ENCODE results near the gene TEKT1. TPM values are rescaled to one million over a fixed set of nuclear protein-coding genes. Genes with fewer than 3 reads are reported as not detected.
A peak's percentile ranks its signal among the peaks of the same experiment; 100 is the strongest.

TEKT1 gene
- total and polyA plus RNA-seq, 2 experiments from 2014 or later = not detected

- Histone ChIP-seq H3K27me3 (peaks cover 14% of the 10 kb centered on the region), H3K4me1 (ENCODE audit: low read depth) (no peaks in the 10 kb centered on the region), H3K4me3 (no peak overlapping the region), H3K9me3 (ENCODE audit: low read depth) (no peaks in the 10 kb centered on the region), H3K27ac (no peak overlapping the region), H3K36me3 (no peaks in the 10 kb centered on the region)
- no peak for DNase-seq (ENCODE audit: low read depth in 1 of 2, low spot score in 1 of 2)
- TF ChIP-seq CTCF (IDR thresholded peaks at IDR 0.05; ENCODE audit: low read depth, low read length) = no peak
Observed at GRCh38 chr17:6768447-6768846, 63.1 kb downstream of the TEKT1 start.

- no peak for DNase-seq (ENCODE audit: low read depth in 1 of 2, low spot score in 1 of 2)
- no peak overlapping the region for H3K4me3 ChIP-seq
- H3K4me1 ChIP-seq (ENCODE audit: low read depth) = no peaks in the 10 kb centered on the region
- H3K27me3 ChIP-seq = peaks cover 9% of the 10 kb centered on the region
- no peak overlapping the region for H3K27ac ChIP-seq
- H3K36me3 ChIP-seq = no peaks in the 10 kb centered on the region
- H3K9me3 ChIP-seq (ENCODE audit: low read depth) = no peaks in the 10 kb centered on the region
- TF ChIP-seq CTCF (IDR thresholded peaks at IDR 0.05; ENCODE audit: low read depth, low read length) = no peak
Observed at GRCh38 chr17:6761779-6762178, 69.8 kb downstream of the TEKT1 start.

- DNase-seq (ENCODE audit: low read depth in 1 of 2, low spot score in 1 of 2) = no peak
- TF ChIP-seq CTCF (IDR thresholded peaks at IDR 0.05; ENCODE audit: low read depth, low read length) = no peak
- no peak overlapping the region for H3K27ac ChIP-seq
- H3K4me1 ChIP-seq (ENCODE audit: low read depth) = no peaks in the 10 kb centered on the region
- H3K9me3 ChIP-seq (ENCODE audit: low read depth) = no peaks in the 10 kb centered on the region
- no peaks in the 10 kb centered on the region for H3K36me3 ChIP-seq
- H3K27me3 ChIP-seq = no peaks in the 10 kb centered on the region
- H3K4me3 ChIP-seq = no peak overlapping the region
Observed at GRCh38 chr17:6757747-6758146, 73.8 kb downstream of the TEKT1 start.

GRCh38 chr17:6756425-6757031, 75.0 kb downstream of the TEKT1 start:
- Histone ChIP-seq H3K27me3 (no peaks in the 10 kb centered on the region), H3K36me3 (no peaks in the 10 kb centered on the region), H3K4me3 (no peak overlapping the region), H3K27ac (no peak overlapping the region), H3K4me1 (ENCODE audit: low read depth) (no peaks in the 10 kb centered on the region), H3K9me3 (ENCODE audit: low read depth) (no peaks in the 10 kb centered on the region)
- DNase-seq (ENCODE audit: low read depth in 1 of 2, low spot score in 1 of 2) = no peak
- no peak for TF ChIP-seq CTCF (IDR thresholded peaks at IDR 0.05; ENCODE audit: low read depth, low read length)

DNA sequence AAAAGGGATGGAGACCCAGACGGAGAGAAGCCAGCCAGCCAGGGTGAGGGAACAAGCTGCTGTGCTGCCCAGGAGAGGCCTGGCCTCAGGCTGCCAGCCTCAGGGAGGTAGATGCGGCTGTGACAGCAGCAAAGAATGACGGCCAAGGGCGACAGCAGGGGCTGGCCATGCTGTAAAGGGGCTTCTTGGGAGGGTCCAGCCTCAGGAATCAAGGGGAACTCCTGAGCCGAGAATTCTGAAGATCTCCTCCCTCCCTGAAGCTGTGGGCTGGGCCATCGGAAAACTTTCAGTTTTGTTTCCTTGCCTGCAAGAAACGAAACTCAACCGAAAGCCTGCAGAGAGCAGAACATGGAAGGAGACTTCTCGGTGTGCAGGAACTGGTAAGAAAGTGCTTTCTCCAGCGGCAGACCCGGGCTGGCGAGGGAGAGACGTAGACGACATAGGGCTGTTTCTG, 75.8 kb downstream of the TEKT1 start, which contains the start of gene XAF1:
TSS of gene XAF1 (plus strand) at position 316 of the 454 bp plus-strand sequence. CDS start at position 349, 33 bp downstream.
- peak in 1 of 2 donors; percentile 72 for DNase-seq (ENCODE audit: low read depth in 1 of 2, low spot score in 1 of 2)
- Histone ChIP-seq H3K4me1 (ENCODE audit: low read depth) (no peaks in the 10 kb centered on the region), H3K27me3 (no peaks in the 10 kb centered on the region), H3K9me3 (ENCODE audit: low read depth) (no peaks in the 10 kb centered on the region), H3K4me3 (no peak within 1 kb of the TSS), H3K27ac (no peak within 1 kb of the TSS), H3K36me3 (no peaks in the 10 kb centered on the region)
- TF ChIP-seq CTCF (IDR thresholded peaks at IDR 0.05; ENCODE audit: low read depth, low read length) = no peak

All from cardiac muscle cell (in vitro differentiated cells and primary cell).